Measurements from ENCODE around the gene FAM3B. TPM values are rescaled to one million over a fixed set of nuclear protein-coding genes. Genes with fewer than 3 reads are reported as not detected.

The FAM3B gene
- total and polyA plus RNA-seq, 2 donors from 2014 or later, result 19.4 to 44.4 TPM

- intact Hi-C loops (cut with DNase I), result no loop called here
- DNase-seq (no peak), FAIRE-seq (no peak)
- Histone ChIP-seq H3K27ac (ENCODE audit: low read depth in 2 of 2, low read length in 2 of 2) (no peak overlapping the region), H3K36me3 (ENCODE audit: control insufficient read depth in 2 of 3, insufficient read depth in 3 of 3, low read length in 3 of 3) (no peaks in the 10 kb centered on the region), H3K9ac (ENCODE audit: low read length in 3 of 3) (no peak overlapping the region), H3K27me3 (ENCODE audit: control insufficient read depth, insufficient read depth, low read length) (no peaks in the 10 kb centered on the region), H3K4me3 (ENCODE audit: low read length in 3 of 3) (no peak overlapping the region), H3K4me1 (ENCODE audit: control insufficient read depth in 2 of 3, insufficient read depth in 2 of 3, low read depth in 1 of 3, low read length in 3 of 3) (no peaks in the 10 kb centered on the region), H3K9me3 (ENCODE audit: control insufficient read depth in 2 of 3, insufficient read depth in 1 of 3, low read length in 3 of 3) (no peaks in the 10 kb centered on the region)
- TF ChIP-seq CTCF (IDR thresholded peaks at IDR 0.05; ENCODE audit: borderline replicate concordance, extremely low read depth, insufficient read depth), result no peak
Observed at GRCh38 chr21:41327753-41328152, 11.2 kb downstream of the FAM3B start.

- no peak for FAIRE-seq
- Histone ChIP-seq H3K4me3 (ENCODE audit: low read length in 3 of 3) (no peak overlapping the region), H3K27ac (ENCODE audit: low read depth in 2 of 2, low read length in 2 of 2) (no peak overlapping the region), H3K36me3 (ENCODE audit: control insufficient read depth in 2 of 3, insufficient read depth in 3 of 3, low read length in 3 of 3) (no peaks in the 10 kb centered on the region), H3K9ac (ENCODE audit: low read length in 3 of 3) (no peak overlapping the region), H3K9me3 (ENCODE audit: control insufficient read depth in 2 of 3, insufficient read depth in 1 of 3, low read length in 3 of 3) (no peaks in the 10 kb centered on the region), H3K4me1 (ENCODE audit: control insufficient read depth in 2 of 3, insufficient read depth in 2 of 3, low read depth in 1 of 3, low read length in 3 of 3) (no peaks in the 10 kb centered on the region), H3K27me3 (ENCODE audit: control insufficient read depth, insufficient read depth, low read length) (no peaks in the 10 kb centered on the region)
- DNase-seq, result no peak
- intact Hi-C loops (cut with DNase I), result no loop called here
- TF ChIP-seq CTCF (IDR thresholded peaks at IDR 0.05; ENCODE audit: borderline replicate concordance, extremely low read depth, insufficient read depth), result no peak
Observed at GRCh38 chr21:41328660-41329607, 12.3 kb downstream of the FAM3B start.

- Histone ChIP-seq H3K36me3 (ENCODE audit: control insufficient read depth in 2 of 3, insufficient read depth in 3 of 3, low read length in 3 of 3) (no peaks in the 10 kb centered on the region), H3K4me3 (ENCODE audit: low read length in 3 of 3) (no peak overlapping the region), H3K9ac (ENCODE audit: low read length in 3 of 3) (no peak overlapping the region), H3K27ac (ENCODE audit: low read depth in 2 of 2, low read length in 2 of 2) (no peak overlapping the region), H3K27me3 (ENCODE audit: control insufficient read depth, insufficient read depth, low read length) (no peaks in the 10 kb centered on the region), H3K4me1 (ENCODE audit: control insufficient read depth in 2 of 3, insufficient read depth in 2 of 3, low read depth in 1 of 3, low read length in 3 of 3) (no peaks in the 10 kb centered on the region), H3K9me3 (ENCODE audit: control insufficient read depth in 2 of 3, insufficient read depth in 1 of 3, low read length in 3 of 3) (peaks cover 0 to 5% (median 0%) of the 10 kb centered on the region in 3 donors)
- TF ChIP-seq CTCF (IDR thresholded peaks at IDR 0.05; ENCODE audit: borderline replicate concordance, extremely low read depth, insufficient read depth), result no peak
- intact Hi-C loops (cut with DNase I), result no loop called here
- DNase-seq, result no peak
- FAIRE-seq, result no peak
Observed at GRCh38 chr21:41333752-41334151, 17.2 kb downstream of the FAM3B start.

All from kidney (tissue), 14 donors.